Amniotic stem cell (primary cell): Measurements from ENCODE around the gene INSM2.
A peak's percentile ranks its signal among the peaks of the same experiment; 100 is the strongest.

ENCODE experiments used
- DNase-seq: peaks from one replicate; lab custom pipeline; 2025; lab: John Stamatoyannopoulos, UW

Gene INSM2

GRCh38 chr14:35533357-35534207, at the start of gene INSM2:
Gene INSM2, plus strand, starts transcription at chr14:35534164. Its CDS starts 89 bp downstream, at chr14:35534253.
- no peak for DNase-seq

DNA sequence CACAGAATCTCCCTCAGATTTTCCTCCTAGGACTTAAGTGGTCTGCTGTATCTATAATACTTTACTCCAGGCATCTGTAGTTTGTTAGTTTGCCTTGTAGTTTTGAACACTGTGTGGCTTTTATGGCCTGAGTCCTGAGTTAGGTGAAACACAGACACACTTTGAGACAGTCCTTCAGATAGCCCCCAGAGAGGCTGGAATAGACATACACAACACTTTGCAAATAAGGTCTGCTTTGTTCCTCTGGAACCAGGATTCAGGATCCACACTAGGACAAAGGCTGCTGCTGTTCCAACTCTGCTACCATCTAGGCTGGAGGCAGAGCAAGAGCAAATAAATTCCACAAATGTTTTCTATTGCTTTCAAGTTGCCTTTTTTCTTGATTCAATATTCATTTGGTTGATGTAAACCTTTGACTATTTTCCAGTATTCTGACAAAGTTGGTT, 41.4 kb upstream of the INSM2 start:
- DNase-seq: no peak

DNA sequence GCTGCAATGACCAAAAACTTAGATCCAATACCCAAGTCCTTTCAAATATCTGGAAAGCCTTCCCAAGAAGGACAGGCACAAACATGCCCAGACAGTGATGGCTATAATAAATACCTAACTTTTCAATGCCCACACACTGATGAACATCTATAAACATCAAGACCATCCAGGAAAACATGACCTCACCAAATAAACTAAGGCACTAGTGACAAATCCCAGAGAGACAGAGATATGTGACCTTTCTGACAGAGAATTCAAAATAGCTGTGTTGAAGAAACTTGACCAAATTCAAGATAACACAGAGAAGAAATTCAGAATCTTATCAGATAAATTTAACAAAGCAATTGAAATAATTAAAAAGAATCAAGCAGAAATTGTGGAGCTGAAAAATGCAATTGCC, 38.7 kb upstream of the INSM2 start:
- DNase-seq: no peak

DNA sequence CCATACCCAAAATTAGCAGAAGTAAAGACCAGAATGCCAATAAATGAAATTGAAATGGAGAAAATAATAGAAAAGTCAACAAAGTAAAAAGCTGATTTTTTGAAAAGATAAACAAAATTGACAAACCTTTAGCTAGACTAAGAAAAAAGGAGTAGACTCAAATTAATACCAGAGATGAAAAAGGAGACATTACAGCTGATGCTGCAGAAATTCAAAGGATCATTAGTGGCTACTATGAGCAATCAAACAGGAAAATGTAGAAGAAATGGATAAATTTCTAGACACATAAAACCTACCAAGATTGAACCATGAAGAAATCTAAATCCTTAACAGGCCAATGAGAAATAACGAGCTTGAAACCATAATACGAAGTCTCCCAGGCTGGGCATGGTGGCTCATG, 34.8 kb upstream of the INSM2 start:
- DNase-seq: no peak

DNA sequence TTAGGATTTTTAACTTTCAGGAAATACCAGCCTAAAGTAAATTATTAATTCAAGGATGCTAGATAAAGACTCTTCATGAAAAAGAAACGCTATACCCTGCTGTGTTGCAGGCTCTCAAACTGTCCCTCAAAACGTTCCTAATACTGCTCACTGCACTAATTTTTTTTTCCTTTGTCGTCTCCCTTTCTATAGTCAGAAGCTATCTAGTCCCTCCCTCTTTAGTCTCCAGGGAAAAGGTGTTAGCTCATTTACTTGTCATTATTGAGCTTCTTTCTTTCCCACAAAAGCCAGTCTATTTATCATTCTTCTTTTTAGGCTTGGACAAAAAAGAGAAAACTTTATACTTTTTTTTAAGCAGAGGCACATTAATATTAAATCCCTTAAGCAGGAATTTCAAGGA, 30.3 kb upstream of the INSM2 start:
- DNase-seq: no peak

GRCh38 chr14:35504260-35504659, 29.7 kb upstream of the INSM2 start:
- DNase-seq: no peak

- no peak for DNase-seq
Measured at GRCh38 chr14:35506461-35506860, 27.5 kb upstream of the INSM2 start.

- DNase-seq: no peak
Measured at GRCh38 chr14:35506927-35507326, 27.0 kb upstream of the INSM2 start.

- DNase-seq: no peak
Measured at GRCh38 chr14:35509846-35510245, 24.1 kb upstream of the INSM2 start.

- DNase-seq: no peak
Measured at GRCh38 chr14:35512765-35513164, 21.2 kb upstream of the INSM2 start.

- no peak for DNase-seq
Measured at GRCh38 chr14:35515916-35516315, 18.0 kb upstream of the INSM2 start.

GRCh38 chr14:35519986-35520385, 14.0 kb upstream of the INSM2 start:
- DNase-seq: no peak

GRCh38 chr14:35525695-35526094, 8.3 kb upstream of the INSM2 start:
- no peak for DNase-seq

DNA sequence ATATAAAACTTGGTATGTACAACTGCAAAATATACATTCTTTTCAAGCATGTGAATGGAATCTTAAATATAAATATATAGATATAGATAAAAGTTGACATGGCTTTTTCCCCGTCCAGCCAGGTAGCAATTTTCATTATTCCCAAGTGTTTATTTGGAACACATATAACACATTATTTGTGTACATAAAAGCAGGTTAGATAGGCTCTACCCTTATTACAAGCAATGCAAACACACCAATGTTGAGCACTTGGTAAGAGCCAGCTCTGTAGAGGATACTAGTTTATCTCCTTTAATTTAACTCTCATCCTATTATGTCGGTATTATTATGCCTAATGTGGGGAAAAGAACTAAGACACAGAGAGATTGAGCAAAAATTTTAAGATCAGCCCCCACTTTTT, 7.0 kb upstream of the INSM2 start:
- no peak for DNase-seq

DNA sequence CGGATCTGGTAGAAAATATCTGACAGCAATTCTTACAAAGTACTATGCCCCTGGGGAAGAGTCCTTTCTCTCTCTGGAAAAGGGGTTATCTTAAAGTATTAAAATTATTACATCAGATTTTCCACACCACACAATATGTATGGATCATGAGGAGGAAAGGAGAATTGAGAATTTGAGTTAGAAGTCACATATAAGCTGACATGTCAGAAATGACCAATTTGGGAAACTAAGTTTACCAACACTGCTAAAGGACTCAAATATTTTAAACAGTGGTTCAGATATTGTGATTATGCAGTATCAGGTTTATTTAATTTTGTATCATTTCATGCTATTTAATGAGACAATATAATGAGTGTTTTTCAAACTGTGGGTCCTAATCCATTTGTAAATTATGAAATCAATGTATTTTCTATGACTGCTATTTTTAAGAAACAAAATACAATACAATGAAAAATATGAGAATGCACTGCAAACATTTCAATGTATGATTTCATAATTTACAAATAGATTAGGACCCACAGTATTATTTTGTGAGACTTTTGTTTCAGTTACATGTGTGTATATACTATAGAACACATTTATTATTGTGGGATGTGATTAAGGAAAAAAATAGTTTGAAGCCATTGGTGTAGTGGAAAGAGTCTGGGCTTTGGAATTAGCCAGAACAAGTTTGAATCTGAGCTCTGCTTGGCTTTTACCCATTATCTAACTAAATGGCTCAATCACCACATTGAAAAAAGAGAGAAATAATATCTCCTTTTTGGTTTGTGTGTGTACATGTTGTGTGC, 1.8 kb upstream of the INSM2 start:
- DNase-seq: no peak

DNA sequence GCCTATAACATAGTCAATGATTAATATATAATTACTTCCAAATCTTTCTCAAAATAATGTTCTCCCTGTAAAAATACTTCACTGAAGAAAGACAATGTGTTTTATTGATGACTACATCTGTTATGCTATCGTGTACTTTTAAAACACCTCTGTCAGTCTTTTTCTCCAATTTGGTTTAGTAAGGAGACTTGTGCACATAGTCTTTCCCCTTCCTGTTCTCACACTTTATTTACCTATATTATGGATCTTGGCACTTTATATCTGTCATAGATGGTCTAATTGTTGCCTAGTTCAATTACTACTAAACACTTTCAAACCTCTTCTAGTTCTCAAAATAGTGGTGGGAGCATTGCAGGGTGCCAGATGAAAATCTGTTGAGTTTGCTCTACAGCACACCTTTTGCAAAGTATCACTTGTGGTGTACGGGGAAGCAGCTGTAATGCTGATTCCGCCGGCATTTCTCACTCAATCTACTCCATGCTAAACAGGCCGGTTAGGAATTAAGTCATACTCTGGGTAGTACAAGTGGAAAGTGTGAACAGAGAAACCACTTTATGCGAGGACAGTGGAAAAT, 1.1 kb upstream of the INSM2 start:
- no peak for DNase-seq

- no peak for DNase-seq
Measured at GRCh38 chr14:35534208-35534872, 376 bp downstream of the INSM2 start.

- peak; percentile 21 for DNase-seq
Measured at GRCh38 chr14:35534873-35535482, 1.0 kb downstream of the INSM2 start.

GRCh38 chr14:35535483-35536112, 1.6 kb downstream of the INSM2 start:
- no peak for DNase-seq

GRCh38 chr14:35539969-35540368, 6.0 kb downstream of the INSM2 start:
- no peak for DNase-seq

DNA sequence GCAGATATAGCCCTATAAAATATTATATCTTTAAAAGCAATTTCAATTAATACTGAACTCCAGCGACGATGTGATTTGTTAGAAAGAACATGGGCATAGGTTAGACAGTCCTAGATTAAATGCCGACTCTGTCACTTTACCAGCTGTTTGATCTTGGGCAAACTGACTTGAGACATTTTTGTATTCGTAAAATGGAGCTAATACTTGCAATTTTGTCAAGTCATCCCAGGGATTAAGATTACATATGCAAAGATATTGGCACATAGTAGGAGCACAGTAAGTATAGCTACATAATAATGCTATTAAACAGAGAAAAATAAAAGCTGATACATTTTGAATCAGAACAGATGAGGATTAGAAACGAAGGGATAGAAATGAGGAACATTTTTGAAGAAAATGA, 9.0 kb downstream of the INSM2 start:
- DNase-seq: no peak
